T-helper 9 cell (primary cell): ENCODE results near the gene SEPTIN2.
"Not testable (repeated sequence)": the region's sequence is repeated elsewhere in the genome, so short reads cannot be mapped to it uniquely, and the experiment has no call there.

ENCODE experiments used
- DNase-seq: peaks from one replicate; pipeline ENCODE4 v3.0.0-alpha.2; 2020
- total RNA-seq, 2 donors: gene quantifications; one replicate each; lab custom pipeline; 2026; lab: John Stamatoyannopoulos, UW

The SEPTIN2 gene
- 170 to 319 reads per million in 2 donors for total RNA-seq

DNA sequence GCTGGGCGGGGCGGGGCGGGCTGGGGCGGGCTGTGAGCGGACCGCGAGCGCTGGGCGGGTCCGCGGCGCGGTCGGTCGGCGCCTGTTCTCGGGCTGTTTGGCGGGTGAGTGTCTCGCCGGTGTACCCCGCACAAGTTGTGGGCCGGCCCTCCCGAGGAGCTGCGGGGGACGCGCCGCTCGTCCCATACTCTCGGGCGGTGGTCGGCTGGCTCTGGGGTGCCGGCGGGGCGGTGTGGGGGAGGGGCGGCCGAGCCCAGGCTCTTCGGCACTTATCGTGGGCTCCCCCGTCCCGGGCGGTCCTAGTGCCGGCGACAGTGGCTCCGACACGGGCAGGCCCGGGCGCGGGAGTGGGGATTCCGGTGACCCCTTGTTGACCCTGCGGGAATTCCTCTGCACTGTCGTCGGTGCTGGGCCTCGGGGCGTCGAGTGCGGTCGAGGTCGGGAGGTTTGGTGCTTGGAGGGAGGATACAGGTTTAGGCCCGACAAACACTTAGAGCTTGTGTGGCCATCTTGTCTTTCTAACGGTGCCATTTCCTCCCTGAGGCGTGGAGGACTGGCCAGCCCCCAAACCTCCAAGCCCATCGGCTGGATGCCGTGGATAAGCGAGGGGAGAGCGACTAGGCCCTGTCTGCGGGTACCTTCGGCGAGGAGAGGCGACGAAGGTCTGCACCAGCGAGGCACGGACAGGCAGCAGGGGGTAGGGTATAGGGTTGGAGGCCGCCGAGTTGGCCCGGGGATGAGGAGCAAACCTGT, at the start of gene SEPTIN2:
SEPTIN2 (plus strand) TSS at position 47 of the 753 bp plus-strand sequence. CDS start 8,308 bp downstream, outside the sequence.
- DNase-seq = peak; percentile 66

DNA sequence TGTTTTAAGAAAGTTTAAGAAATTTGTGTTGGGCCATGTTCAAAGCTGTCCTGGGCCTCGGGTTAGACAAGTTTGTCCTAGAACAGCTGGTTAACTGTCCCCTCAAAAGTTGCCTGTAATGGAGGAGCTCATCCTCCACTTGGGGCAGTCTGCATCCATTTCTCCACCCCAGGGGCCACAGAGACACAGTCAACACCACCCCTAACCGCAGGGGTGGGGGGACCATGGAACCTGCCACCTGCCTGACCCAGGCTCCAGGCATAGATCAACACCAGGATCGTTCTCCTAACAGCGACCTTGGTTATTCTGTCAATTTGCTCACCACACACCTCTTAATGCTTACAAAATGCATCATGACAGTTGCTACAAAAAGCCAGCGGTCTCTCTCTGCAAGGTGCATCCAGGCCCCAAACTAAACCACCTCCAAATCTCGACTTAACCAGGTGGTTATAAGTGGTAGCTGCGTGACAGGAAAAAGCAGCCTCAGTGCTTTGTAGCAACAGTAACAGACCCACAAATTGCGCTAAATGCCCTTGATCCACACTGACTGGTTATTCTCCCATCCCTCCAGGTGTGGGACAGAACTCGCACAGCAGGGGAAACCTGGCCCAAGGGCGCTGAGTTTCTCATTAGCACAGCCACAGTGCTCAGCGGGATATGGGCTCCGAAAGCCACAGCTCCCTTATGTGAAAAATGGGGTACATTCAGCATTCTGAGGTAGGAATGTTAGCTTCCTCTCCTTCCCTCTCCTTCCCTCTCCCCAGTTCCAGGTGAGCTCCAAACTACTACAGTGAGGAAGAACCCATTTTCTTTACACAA, 48.3 kb upstream of the SEPTIN2 start:
- DNase-seq = no peak

DNA sequence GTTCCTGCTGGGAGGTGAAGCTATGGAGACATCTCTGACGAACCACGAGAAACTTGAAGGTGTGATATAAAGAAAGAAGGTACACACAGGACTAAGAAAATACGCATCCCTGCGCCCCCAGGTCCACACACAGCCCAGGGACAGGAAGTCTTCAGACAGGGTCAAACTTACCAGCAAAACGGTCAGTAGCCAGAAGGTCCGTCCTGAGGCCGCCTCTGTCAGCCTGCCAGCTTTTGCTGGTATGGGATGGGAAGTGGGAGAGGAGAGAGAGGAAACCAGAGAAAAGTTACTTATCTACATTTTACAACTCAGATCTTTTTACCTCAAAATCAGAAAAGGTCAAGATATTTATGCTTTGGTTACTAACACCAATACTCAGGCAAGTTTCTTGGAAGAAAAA, 47.4 kb upstream of the SEPTIN2 start:
- DNase-seq = no peak

DNA sequence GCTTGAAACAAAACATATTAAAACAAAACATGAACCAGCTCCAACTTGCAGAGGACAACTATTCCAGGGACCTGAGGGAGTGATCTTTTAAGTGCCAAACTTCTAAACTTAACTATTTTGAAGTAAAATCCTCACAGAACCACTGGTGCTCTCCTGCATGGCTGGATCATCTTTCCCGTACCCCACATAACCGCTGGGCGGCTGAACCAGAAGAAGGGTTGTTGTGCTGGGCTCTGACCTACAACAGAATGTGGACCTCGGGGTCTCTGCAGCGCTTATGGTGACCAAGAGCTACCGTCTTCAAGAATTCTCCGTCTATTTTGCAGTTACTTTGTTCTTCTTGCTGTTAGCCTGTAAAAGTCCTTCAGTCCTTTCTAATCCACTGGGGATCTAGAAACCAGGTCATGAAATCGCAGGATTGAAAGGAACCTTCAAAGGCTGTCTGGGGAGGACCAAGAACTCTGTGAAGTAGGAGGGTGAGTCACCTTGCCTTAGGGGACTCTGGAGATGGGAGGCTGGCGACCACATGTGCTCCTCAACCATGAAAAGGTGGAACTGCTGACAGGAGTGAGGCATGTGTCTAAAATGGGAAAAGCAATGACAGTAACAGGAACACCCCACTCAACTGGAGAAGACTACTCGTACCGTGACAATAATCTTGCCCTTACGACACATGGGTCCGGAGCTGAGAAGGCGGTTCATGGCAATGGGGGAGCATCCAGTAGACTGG, 46.8 kb upstream of the SEPTIN2 start:
- no peak for DNase-seq

DNA sequence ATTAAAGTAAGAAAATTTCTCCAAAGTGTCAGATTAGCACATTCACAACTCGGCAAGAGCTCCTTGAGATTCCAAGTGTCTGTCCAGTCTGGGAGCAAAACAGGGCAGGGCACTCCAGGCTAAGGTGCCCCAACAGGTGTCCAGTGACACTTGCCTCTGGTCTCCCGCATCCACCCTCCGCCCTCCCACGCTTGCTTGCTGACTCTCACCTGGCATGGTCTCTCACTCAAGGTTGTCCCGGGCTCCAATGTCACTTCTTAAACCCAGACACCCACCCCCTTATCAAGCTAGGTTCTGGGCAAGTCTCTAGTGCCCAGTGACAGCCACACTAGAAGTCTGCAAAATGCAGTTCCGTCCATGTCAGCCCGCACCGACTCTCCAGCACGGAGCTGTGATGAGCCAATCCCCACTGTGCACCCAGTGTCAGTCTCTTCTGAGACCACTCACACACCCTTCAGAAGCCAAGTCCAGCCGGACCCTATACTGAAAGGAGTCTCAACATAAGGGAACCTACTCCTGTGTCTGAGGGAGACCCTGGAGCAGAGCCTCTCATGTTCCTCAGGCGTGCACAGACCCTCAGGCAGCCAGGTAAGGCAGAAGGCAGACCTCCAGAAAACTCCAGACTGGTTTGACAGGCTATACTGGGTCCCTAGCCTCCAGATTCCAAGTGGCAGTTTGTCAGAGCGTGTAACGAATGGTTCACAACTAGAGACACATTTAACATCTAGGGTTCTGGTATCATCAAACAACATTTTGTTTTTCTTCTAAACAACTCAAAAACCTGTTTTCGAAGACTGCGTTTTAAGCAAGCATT, 45.8 kb upstream of the SEPTIN2 start:
- DNase-seq = no peak

DNA sequence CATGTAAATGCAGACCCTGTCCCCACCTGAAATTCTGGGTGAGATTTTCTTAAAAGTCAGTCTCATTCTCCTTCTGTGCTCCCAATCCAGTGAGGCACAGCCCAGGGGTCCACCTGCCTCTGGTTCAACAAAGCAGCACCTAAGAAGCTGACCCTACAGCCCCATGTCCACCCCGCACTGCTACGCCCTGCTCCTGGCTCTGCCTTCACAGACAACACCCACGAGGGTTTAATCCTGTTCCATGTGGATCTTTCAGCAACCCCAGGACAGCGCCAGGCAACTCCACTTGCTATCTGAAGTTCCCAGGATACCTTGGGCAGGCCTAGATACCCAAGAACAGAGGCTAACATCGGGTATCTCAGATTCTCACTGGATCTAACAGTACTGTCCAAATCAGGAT, 45.2 kb upstream of the SEPTIN2 start:
- no peak for DNase-seq

DNA sequence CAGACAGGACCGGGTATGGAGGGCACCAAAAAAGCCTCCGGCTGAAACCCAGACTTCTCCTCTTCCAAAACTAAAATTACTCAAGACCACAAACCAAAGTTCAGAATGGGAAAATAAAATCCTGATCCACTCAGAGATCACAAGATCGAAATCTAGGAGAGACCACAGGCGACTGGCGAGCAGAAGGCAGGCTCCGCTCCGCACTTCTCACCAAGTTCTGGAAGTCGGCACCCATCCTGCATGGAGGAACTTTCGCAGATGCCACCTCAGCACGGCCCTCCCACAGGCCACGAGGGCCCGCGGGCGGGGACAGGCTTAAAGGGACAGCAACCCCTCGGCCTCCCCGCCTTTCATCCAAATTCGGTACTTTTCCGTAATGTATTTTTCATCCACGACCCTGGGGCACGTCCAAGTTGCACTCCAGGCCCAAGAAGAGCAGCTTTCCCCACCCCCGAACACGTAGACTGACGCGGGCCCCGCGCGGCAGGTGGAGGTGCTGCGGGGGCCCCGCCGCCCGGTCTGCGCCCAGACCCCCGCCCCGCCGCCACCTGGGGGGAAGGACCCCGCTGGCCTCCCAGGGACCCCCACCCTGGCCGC, 43.9 kb upstream of the SEPTIN2 start:
- peak; percentile 39 for DNase-seq

DNA sequence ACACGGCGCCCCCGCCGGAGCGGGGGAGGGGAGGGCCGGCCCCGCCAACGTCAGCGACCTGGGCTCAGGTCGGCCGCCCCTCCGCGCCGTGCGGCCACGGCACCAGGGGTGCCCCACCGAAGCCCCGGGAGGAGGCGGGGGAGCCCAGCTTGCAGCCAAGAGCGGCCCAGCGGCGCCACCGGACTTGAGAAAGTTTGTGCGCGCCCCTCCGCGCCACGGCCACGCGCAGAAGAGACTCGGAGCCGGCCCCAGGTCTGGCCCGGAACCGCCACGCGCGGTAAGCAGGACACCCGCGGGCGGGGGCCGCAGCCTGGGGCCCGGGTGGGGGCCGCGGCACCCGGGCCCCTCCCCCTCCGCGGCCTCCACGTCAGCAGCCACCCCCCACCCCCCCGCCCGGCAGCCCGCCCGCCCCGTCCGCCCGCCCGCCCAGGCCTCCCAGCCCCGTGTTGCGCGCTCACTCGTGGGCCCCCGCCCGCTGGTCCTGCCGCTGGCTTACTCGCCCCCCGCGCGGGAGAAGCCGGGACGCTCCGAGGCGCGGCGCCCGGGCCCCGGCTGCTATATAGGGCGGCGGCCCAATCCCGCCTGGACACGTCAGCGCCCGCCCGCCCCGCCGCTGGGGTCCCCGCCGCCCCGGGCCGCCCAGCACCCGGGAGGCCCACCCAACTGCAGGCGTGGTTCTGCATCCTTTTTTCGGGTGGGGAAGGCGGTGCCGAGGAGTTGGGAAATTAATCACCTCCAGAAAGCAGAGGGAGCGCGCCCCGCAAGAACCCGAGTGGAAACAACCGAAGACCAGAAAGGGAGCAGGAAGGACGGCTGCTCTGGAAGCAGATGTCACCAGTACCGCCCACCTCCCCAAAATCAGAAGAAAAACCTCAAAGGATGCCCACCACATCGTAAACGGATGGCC, 43.2 kb upstream of the SEPTIN2 start:
- DNase-seq = peak; percentile 37

DNA sequence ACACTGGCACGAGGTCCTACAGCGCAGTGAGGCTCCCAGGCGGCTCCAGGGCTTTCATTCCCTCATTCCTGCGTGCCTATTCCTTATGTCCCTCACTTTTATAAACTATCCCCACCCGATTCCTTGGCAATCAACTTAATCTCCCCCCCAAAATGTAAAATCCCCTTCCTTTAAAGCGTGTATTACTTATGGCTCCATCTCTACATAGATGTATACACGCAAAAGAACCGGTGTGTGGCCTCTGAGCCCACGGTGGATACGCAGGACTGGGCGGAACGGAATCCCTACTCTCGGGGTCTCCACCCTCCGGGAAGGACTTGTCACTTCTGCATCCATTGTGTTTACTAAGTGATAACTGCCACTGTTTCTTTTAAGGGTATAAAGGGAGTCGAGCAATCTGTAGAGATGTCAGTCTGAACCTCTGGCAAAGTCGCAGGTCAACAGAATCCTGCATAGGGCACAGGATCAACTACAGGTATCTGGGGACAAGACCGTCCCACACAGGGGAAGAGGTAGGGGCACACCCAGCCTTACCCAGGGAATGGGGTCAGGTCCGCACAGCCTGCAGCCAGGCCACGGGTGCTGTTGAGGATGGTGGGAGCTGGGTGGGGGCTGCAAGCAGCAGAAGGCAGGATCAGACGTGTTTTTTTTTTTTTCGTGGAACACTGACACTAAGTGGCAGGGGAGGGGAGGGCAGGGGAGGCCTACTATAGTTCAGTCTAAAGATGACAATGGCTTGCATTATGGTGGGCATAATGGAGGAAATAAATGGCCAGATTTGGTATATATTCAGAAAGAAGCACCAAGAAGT, 42.3 kb upstream of the SEPTIN2 start:
- DNase-seq = no peak

DNA sequence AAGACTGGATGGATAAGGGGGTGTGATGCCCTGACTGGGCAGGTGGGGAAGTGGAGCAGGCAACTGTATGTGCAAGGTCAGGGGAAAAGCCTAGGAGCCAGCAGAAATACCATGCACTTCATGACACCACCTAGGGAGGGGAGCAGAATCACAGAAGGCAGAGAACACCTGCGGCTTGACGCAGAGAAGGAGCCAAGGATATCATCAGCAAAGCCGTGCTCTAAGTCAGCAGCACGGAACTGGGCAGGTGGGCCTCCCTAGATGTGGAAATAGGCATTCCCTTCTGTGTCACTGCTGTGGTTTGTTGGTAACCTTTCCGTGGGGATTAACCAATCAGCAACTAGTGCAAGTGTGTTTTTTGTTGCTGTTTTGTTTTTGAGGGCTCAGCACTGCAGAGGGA, 41.6 kb upstream of the SEPTIN2 start:
- no peak for DNase-seq

DNA sequence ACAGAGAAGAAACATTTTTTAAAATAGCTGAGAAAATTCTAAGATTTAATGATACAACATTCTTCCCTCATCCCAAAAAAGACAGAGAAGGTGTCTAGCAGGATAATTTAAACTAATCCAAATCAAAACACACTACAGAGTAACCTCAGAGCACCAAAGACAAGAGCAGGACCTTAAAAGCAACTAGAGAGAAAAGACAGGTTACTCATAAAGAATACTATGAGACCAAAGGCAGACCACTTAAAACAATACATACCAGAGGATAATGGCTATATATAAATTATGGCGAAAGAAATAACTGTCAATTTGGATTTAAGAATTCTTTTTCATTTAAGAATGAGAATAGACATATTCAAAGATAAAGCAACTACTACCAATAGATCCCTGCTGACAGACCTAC, 40.2 kb upstream of the SEPTIN2 start:
- no peak for DNase-seq

DNA sequence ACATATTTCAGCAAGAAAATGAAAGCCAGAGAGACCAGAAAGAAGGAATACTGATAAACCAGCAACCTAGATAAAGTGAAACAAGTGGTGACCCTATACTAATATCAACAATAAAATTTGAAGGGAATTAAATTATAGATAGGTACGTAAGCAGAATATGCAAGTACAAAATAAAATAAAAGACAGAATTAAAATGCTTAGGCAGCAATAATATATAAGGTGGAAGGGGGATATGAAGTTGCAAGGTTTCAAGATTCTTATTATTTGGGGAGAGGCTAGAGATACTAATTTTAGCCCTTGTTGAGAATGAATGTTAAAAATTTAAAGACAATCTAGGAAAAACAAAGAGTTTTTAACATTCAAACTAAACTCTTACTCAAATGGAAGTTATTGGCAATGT, 39.8 kb upstream of the SEPTIN2 start:
- no peak for DNase-seq

DNA sequence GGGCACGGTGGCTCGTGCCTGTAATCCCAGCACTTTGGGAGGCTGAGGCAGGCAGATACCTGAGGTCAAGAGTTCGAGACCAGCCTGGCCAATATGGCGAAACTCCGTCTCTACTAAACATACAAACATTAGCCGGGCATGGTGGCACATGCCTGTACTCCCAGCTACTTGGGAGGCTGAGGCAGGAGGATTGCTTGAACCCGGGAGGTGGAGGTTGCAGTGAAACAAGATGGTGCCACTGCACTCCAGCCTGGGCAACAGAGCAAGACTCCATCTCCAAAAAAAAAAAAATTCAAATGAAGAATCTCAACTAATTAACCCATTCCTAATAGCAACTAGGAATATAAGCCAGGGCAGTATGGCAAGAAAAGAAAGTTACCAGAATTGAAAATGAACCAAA, 37.4 kb upstream of the SEPTIN2 start:
- not testable (repeated sequence) for DNase-seq

DNA sequence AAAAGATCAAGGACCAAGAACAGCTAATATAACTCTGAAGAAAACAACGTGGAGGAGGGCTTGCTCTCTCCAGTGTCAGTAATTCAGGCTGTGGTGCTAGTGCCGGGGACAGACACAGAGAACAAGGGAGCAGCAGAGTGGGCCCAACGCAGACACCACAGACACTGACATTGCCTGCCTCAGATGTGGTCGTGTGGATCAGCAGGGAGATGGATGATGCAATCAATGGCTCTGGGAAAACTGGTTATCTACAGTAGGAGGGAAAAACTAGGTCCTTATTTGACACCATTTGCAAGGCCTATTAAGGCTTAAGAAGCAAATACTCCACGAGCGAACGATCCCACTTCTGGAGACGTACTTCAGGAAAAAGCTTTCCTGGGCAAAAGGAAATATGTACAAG, 36.3 kb upstream of the SEPTIN2 start:
- DNase-seq = no peak

DNA sequence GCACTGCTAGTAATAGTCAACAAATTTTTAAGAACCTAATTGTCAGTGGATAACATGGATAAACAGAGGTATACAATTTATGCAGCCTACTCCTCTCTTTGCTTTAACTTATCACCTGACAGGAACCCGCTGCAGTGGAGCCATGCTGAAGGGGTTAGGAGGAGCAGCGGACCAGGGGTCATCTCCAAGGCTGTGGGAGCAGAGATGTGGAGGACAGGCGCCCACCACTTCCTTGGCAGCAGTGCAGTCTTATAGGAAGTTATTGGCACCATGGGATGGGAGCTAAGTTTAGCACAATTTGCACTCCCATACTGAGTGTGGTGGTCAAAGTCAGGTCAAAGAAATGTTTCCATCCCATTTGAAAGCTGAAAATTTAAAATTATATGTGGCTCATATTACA, 35.9 kb upstream of the SEPTIN2 start:
- DNase-seq = no peak

DNA sequence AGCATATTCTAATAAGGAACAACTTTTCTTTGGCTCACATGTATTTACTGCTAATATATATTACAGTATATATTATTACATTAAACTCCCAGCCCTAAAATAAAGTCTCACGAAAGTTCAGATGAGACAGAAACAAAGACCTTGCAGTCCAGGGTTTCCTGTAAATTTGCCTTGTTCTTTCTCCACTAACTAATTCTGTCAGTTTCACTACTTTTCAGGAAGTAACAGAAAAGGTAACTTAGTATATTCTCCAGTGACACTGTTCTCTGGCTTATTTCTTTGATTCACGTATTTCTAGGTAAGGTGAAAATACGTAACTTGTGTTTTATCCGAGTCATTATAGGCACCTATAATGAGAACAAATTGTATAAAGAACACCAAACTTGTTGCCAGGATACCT, 35.4 kb upstream of the SEPTIN2 start:
- no peak for DNase-seq

DNA sequence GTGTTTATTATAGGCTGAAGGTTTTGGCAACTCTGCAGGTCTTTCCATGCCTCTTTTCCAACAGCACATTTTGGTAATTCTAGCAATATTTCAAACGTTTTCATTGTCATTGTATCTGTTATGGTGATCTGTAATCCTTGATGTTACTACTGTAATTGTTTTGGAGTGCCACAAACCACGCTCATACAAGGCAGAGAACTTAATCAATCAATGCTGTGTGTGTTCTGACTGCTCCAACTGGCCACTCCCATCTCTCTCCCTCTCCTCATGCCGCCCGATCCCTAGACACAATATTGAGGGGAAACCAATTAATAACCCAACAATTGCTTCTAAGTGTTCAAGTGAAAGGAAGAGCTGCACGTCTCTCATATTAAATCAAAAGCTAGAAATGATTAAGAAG, 33.2 kb upstream of the SEPTIN2 start:
- no peak for DNase-seq

DNA sequence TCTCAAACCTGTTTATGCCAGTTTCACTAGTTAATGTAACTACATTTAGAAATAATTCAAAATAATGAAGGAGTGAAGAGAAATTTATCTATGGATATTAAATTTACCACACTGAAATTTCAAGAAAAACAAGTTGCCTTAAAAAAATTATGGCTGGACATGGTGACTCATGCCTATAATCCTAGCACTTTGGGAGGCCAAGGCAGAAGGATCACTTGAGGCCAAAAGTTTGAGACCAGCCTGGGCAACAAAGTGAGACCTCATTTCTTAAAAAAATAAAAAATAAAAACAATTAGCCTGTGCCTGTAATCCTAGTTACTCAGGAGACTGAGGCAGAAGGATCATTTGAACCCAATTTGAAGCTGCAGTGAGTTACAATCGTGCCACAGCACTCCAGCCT, 30.1 kb upstream of the SEPTIN2 start:
- no peak for DNase-seq

DNA sequence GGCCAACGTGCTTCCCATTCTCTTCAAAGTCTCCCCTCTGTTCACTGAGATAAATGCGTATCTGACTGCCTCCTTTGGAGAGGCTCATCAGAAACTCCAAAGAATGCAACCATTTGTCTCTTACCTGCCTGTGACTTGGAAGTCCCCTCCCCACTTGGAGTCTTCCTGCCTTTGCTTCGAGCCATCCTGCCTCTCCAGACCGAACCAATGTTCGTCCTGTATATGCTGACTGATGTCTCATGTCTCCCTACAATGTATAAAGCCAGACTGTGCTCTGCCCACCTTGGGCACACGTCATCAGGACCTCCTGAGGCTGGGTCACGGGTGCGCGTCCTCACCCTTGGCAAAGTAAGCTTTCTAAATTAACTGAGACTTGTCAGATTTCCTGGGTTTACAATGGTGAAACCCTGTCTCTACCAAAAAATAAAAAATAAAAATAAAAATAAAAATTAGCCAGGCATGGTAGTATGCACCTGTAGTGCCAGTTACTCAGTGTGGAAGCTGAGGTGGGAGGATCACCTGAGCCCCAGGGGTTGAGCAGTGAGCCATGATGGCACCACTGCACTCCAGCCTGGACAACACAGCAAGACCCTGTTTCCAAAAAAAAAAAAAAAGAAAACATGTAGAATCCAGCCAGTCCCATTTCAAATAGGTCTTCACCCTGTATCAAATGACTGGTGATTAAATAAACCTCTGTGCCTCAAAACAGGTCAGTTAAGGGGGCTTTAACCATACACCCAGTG, 29.2 kb upstream of the SEPTIN2 start:
- DNase-seq = no peak
